ENCODE measurements around the gene NOC2L. TPM values are rescaled to one million over a fixed set of nuclear protein-coding genes. Genes with fewer than 3 reads are reported as not detected.

The NOC2L gene
- total RNA-seq, 3 donors from 2014 or later, result 292 to 315 (median 315) TPM

DNA sequence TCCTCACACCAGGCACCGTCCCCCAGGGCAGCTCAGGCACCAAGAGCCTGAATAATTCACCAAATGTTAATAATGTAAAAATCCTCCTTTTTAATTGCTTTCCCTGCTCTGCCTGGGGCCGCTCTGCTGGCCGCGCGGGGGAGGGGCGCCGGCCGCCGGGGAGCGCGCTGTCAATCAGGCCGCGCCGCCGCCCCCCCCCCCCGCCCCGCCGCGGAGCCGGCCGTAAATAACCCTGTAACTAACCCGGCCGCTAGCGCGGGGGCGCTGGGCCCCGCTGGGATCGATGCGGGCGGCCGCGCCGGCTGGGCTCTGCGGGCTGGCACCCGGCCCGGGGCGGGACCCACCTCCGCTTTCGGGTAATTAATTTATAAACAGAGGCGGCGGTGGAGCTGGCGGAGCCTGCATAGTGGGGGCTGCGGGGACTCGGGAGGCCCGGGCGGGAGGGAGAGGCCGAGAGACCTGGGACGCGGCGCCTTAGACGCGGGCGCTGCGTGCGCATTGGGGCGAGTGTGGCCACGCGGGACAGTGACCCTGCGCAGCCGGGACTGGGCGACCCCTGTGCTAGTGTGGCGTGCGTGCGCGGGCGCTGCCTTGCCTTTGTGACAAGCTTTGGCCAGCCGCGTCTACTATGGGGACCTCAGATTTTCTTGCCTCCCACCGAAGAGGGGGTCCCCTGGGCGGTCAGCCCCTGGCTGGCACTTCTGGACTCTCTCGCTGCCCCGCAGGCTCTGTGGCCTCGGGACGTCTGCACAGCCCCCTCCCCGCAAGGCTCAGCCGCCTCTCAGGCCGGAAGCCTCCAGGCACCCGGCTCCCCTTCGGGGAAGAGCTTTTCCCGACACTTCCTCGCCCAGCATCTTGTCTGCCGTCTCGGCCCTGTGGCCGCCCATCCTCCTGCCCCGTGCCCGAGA lies 18.7 kb downstream of the NOC2L start:
- Mint-ChIP-seq H3K9me3 (no peaks in the 10 kb centered on the region), H3K36me3 (ENCODE audit: insufficient read depth) (peaks cover 7% of the 10 kb centered on the region), H3K4me1 (ENCODE audit: low read depth) (peaks cover 7% of the 10 kb centered on the region), H3K4me3 (peak overlapping the region; percentile 26), H3K27me3 (ENCODE audit: low read depth) (peaks cover 38% of the 10 kb centered on the region)
- peak; percentile 13 to 22 for ATAC-seq
- DNase-seq, result no peak

GRCh38 chr1:939511-940106 lies 19.4 kb downstream of the NOC2L start:
- Mint-ChIP-seq H3K9me3 (no peaks in the 10 kb centered on the region), H3K27me3 (ENCODE audit: low read depth) (peaks cover 45% of the 10 kb centered on the region), H3K4me3 (no peak overlapping the region), H3K36me3 (ENCODE audit: insufficient read depth) (peaks cover 3% of the 10 kb centered on the region), H3K4me1 (ENCODE audit: low read depth) (peaks cover 10% of the 10 kb centered on the region)
- no peak for DNase-seq
- ATAC-seq, result no peak

- Mint-ChIP-seq H3K4me3 (no peak overlapping the region), H3K36me3 (ENCODE audit: insufficient read depth) (no peaks in the 10 kb centered on the region), H3K4me1 (ENCODE audit: low read depth) (peaks cover 10% of the 10 kb centered on the region), H3K9me3 (no peaks in the 10 kb centered on the region), H3K27me3 (ENCODE audit: low read depth) (peaks cover 45% of the 10 kb centered on the region)
- no peak for ATAC-seq
- DNase-seq, result no peak
Observed at GRCh38 chr1:938711-939489, 20.2 kb downstream of the NOC2L start.

- peaks cover 50% of the 10 kb centered on the region for H3K27me3 Mint-ChIP-seq (ENCODE audit: low read depth)
- ATAC-seq (no peak), DNase-seq (no peak)
- no peaks in the 10 kb centered on the region for H3K9me3 Mint-ChIP-seq
- no peak overlapping the region for H3K4me3 Mint-ChIP-seq
- peaks cover 10% of the 10 kb centered on the region for H3K4me1 Mint-ChIP-seq (ENCODE audit: low read depth)
- no peaks in the 10 kb centered on the region for H3K36me3 Mint-ChIP-seq (ENCODE audit: insufficient read depth)
Observed at GRCh38 chr1:938088-938683, 20.9 kb downstream of the NOC2L start.

GRCh38 chr1:937521-937920 lies 21.5 kb downstream of the NOC2L start:
- Mint-ChIP-seq H3K4me1 (ENCODE audit: low read depth) (peaks cover 10% of the 10 kb centered on the region), H3K4me3 (no peak overlapping the region), H3K27me3 (ENCODE audit: low read depth) (peaks cover 52% of the 10 kb centered on the region), H3K36me3 (ENCODE audit: insufficient read depth) (no peaks in the 10 kb centered on the region), H3K9me3 (no peaks in the 10 kb centered on the region)
- DNase-seq (no peak), ATAC-seq (no peak)

GRCh38 chr1:936348-937264 lies 22.4 kb downstream of the NOC2L start:
- DNase-seq (no peak), ATAC-seq (no peak)
- Mint-ChIP-seq H3K4me1 (ENCODE audit: low read depth) (peaks cover 10% of the 10 kb centered on the region), H3K36me3 (ENCODE audit: insufficient read depth) (no peaks in the 10 kb centered on the region), H3K9me3 (no peaks in the 10 kb centered on the region), H3K4me3 (no peak overlapping the region), H3K27me3 (ENCODE audit: low read depth) (peaks cover 52% of the 10 kb centered on the region)

GRCh38 chr1:935751-936231 lies 23.3 kb downstream of the NOC2L start:
- DNase-seq (no peak), ATAC-seq (no peak)
- no peaks in the 10 kb centered on the region for H3K36me3 Mint-ChIP-seq (ENCODE audit: insufficient read depth)
- peaks cover 7% of the 10 kb centered on the region for H3K4me1 Mint-ChIP-seq (ENCODE audit: low read depth)
- peaks cover 52% of the 10 kb centered on the region for H3K27me3 Mint-ChIP-seq (ENCODE audit: low read depth)
- H3K4me3 Mint-ChIP-seq, result no peak overlapping the region
- no peaks in the 10 kb centered on the region for H3K9me3 Mint-ChIP-seq

DNA sequence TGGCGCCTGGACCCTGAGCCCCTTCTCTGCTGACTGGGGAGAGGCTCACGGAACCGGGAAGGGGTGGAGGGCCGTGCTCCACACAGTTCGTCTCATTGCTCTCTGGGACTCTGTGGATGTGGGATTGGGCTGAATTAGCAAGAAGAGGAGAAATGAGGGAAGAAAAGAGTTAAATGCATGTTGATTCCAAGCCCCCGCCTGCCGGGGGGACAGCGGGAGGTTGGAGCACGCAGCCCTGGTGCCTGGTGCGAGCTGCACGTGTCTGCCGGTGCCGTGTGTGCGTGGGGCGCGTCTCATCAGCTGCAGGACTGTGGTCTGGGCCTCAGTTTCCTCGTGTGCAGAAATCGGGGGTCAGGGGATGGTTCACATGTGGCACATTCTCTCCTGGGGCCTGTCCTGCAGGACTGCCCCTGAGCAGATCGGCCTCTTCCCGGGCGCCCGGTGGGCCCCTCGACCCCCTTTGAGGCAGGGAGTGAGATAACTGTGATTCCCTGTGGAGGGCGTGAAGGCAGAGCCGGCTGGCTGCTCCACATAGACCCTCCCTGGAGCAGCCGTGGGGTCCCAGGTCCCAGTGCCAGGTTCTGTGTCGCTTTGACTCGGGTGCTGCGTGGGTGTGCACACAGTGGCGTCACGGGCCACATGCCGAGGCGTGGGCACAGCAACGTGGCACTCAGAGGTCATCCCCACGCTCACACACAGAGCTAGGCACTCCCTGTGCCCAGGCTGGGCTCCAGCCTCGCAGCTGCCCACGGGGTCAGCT lies 23.9 kb downstream of the NOC2L start:
- no peaks in the 10 kb centered on the region for H3K36me3 Mint-ChIP-seq (ENCODE audit: insufficient read depth)
- H3K9me3 Mint-ChIP-seq, result no peaks in the 10 kb centered on the region
- ATAC-seq (no peak), DNase-seq (no peak)
- peaks cover 49% of the 10 kb centered on the region for H3K27me3 Mint-ChIP-seq (ENCODE audit: low read depth)
- H3K4me3 Mint-ChIP-seq, result no peak overlapping the region
- H3K4me1 Mint-ChIP-seq (ENCODE audit: low read depth), result peaks cover 7% of the 10 kb centered on the region

DNA sequence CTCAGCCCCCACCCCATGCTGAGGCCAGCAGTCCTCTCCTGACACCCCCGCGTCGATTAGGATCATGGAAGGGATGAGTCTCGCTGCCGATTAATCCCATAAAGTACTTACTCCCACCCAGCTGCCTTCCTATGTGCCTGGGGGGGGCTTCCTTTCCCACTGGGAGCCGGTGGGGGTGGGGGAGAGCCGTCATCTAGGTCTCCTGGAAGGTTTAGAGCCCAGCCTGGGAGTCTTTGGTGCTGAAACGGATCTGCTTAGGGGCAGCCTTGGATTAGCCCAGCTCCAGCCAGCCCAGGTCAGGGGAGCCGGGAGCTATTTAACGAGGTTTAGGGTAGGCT lies 25.5 kb downstream of the NOC2L start:
- no peak for ATAC-seq
- peaks cover 5% of the 10 kb centered on the region for H3K4me1 Mint-ChIP-seq (ENCODE audit: low read depth)
- H3K9me3 Mint-ChIP-seq, result no peaks in the 10 kb centered on the region
- DNase-seq, result no peak
- no peak overlapping the region for H3K4me3 Mint-ChIP-seq
- H3K36me3 Mint-ChIP-seq (ENCODE audit: insufficient read depth), result no peaks in the 10 kb centered on the region
- peaks cover 47% of the 10 kb centered on the region for H3K27me3 Mint-ChIP-seq (ENCODE audit: low read depth)

DNA sequence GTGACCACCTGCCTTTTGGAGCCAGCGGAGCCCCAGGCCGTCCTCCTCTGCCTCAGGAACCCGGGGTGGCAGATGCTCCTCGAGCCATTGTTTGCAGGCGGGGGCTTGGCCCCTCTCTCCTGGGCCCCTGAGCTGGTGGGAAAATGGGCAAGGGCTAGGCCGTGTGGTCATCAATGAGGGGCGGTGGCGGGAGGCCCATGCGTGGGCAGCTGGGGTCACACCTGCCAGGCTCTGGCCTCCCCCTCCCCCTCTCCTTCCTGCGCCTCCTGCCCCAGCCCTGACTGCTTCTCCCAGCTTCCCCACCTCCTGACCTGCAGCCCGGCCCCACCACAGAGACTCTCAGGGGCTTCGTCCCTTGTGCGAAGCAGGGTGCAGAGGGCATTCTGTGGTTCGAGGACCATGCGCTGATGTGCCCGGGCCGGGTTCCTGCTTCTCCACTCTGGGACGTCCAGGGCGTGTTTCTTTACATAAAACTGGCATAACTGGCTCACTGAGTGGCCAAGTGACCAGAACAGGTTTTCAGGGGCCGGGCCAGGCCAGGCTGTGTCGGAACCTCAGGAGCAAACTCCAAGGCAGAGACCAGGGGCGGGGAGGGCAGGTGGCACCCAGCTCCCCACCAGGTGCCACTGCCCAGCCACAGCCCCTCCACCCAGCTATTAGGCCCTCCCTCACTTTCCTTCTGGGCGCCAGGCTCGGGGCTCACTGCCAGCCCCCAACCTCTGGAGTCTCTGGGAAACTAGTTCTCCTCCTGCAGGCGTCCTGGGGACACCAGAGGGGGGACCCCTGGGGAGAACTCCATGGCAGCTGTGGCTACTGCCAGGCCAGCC lies 26.1 kb downstream of the NOC2L start:
- DNase-seq, result no peak
- ATAC-seq, result no peak
- Mint-ChIP-seq H3K36me3 (ENCODE audit: insufficient read depth) (no peaks in the 10 kb centered on the region), H3K4me3 (no peak overlapping the region), H3K4me1 (ENCODE audit: low read depth) (peaks cover 5% of the 10 kb centered on the region), H3K27me3 (ENCODE audit: low read depth) (peaks cover 43% of the 10 kb centered on the region), H3K9me3 (no peaks in the 10 kb centered on the region)

DNA sequence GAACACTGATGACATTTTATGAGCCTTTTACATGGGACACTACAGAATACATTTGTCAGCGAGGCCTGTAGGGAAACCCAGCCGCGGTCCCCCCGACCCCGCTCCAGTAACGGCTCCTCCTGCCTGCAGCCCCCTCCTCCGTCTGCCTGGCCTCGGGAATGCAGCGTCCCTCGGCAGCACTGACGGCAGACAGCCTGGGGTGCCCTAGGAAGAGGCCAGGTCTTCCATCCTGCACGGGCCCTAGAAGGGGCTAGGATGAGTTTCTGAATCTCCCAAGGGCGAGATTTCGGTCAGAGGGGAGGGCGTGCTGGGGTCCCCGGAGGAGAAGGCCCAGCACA lies 26.9 kb downstream of the NOC2L start:
- H3K4me3 Mint-ChIP-seq, result no peak overlapping the region

GRCh38 chr1:931380-932172 lies 27.5 kb downstream of the NOC2L start:
- no peak for DNase-seq
- no peaks in the 10 kb centered on the region for H3K9me3 Mint-ChIP-seq
- ATAC-seq, result no peak
- H3K4me3 Mint-ChIP-seq, result no peak overlapping the region
- H3K27me3 Mint-ChIP-seq (ENCODE audit: low read depth), result peaks cover 44% of the 10 kb centered on the region
- H3K4me1 Mint-ChIP-seq (ENCODE audit: low read depth), result peaks cover 5% of the 10 kb centered on the region
- H3K36me3 Mint-ChIP-seq (ENCODE audit: insufficient read depth), result no peaks in the 10 kb centered on the region

More for the DNA sequence above, 26.9 kb downstream of the NOC2L start:
- peaks cover 5% of the 10 kb centered on the region for H3K4me1 Mint-ChIP-seq (ENCODE audit: low read depth)
- H3K9me3 Mint-ChIP-seq, result no peaks in the 10 kb centered on the region
- ATAC-seq (no peak), DNase-seq (no peak)
- H3K36me3 Mint-ChIP-seq (ENCODE audit: insufficient read depth), result no peaks in the 10 kb centered on the region
- peaks cover 45% of the 10 kb centered on the region for H3K27me3 Mint-ChIP-seq (ENCODE audit: low read depth)
